K562 (cell line): ENCODE measurements around the gene PRTFDC1. TPM values are rescaled to one million over a fixed set of nuclear protein-coding genes. Genes with fewer than 3 reads are reported as not detected.

Experiments used
- ARID1B ChIP-seq: fragments of 450-650 bp; IDR thresholded peaks from 2 replicates; pipeline ENCODE4 v1.6.1; 2016; ENCODE audit warnings: antibody characterized with exemption, mild to moderate bottlenecking, inconsistent platforms
- ARID4B ChIP-seq: sonication (generic); formaldehyde crosslinking; IDR thresholded peaks from 2 replicates; pipeline ENCODE4 v1.8.0; 2022; ENCODE audit warnings: mild to moderate bottlenecking, missing genetic modification reagents
- HINFP ChIP-seq: fragments of 450-650 bp; conservative IDR thresholded peaks from 2 replicates; pipeline ENCODE4 v1.6.1; 2016; ENCODE audit warnings: missing genetic modification characterization, low read depth, mild to moderate bottlenecking, control low read depth, missing compliant biosample characterization
- NCOA4 ChIP-seq: fragments of 450-650 bp; IDR thresholded peaks from 2 replicates; pipeline ENCODE4 v1.6.1; 2018; ENCODE audit warnings: mild to moderate bottlenecking; ENCODE audit not compliant: partially characterized antibody
- NKRF ChIP-seq: fragments of 450-650 bp; IDR thresholded peaks from 2 replicates; pipeline ENCODE4 v1.6.1; 2016; ENCODE audit warnings: borderline replicate concordance
- NONO ChIP-seq, 2 experiments: fragments of 200-400 bp in 1 of 2; fragments of 450-650 bp in 1 of 2; formaldehyde crosslinking in 1 of 2; IDR thresholded peaks; 2 replicates each; pipeline ENCODE4 v1.6.1; 2017; ENCODE audit warnings: low read depth in 2 of 2, mild to moderate bottlenecking in 2 of 2, moderate library complexity in 2 of 2, low read length in 1 of 2
- PTRF ChIP-seq: fragments of 450-650 bp; IDR thresholded peaks from 2 replicates; pipeline ENCODE4 v1.6.1; 2016; ENCODE audit warnings: mild to moderate bottlenecking, missing genetic modification characterization, missing compliant biosample characterization
- SP1 ChIP-seq: sonication (generic); formaldehyde crosslinking; IDR thresholded peaks from 2 replicates; pipeline ENCODE4 v1.8.1; 2022; ENCODE audit warnings: mild to moderate bottlenecking, missing genetic modification reagents
- ZBED1 ChIP-seq: IDR thresholded peaks from 2 replicates; pipeline ENCODE4 v1.6.1; 2014
- ZKSCAN8 ChIP-seq: fragments of 200-800 bp; sonication (Bioruptor generic); IDR thresholded peaks from 2 replicates; pipeline ENCODE4 v1.6.1; 2016; ENCODE audit warnings: missing genetic modification characterization, missing compliant biosample characterization
- ZNF644 ChIP-seq: fragments of 200-800 bp; sonication (Bioruptor generic); IDR thresholded peaks from 2 replicates; pipeline ENCODE4 v1.6.1; 2016; ENCODE audit warnings: low read depth, missing genetic modification characterization, missing compliant biosample characterization
- polyA plus RNA-seq, 8 experiments: library from polyadenylated mRNA; depleted of rRNA in 4 of 8; stranded (reverse) in 5 of 8; unstranded in 3 of 8; fragments of >200 nt; fragmentation: Nextera tagmentation in 2 of 8; fragmentation: Illumina TruSeq in 1 of 8; extraction: Ambion mirVana in 2 of 8; extraction: Trizol in 1 of 8; gene quantifications; 2 replicates each; pipeline versions ENCODE4 v1.2.1 to v1.2.3, GENCODE V29; 2011 to 2014; ENCODE audit warnings: inconsistent platforms in 1 of 8, missing spikeins in 1 of 8
- total RNA-seq, 7 experiments: library from RNA; depleted of rRNA in 6 of 7; stranded (reverse); fragments of >200 nt in 6 of 7; fragmentation: Illumina TruSeq in 2 of 7; extraction: Trizol in 2 of 7; gene quantifications; 2 replicates each; pipeline versions ENCODE4 v1.2.1 to v1.2.3, GENCODE V29; 2011 to 2021; ENCODE audit warnings: low replicate concordance in 1 of 7
- TF ChIP-seq, protein P1 (sequence below): fragments of 200-400 bp; formaldehyde crosslinking; IDR thresholded peaks from 2 replicates; pipeline ENCODE4 v1.6.1; 2017; ENCODE audit warnings: mild to moderate bottlenecking, low read depth, low read length, moderate library complexity
- TF ChIP-seq, protein P2 (sequence below), 2 experiments: fragments of 450-650 bp; conservative IDR thresholded peaks; 2 replicates each; pipeline ENCODE4 v1.6.1; 2017; ENCODE audit warnings: mild to moderate bottlenecking in 2 of 2, moderate library complexity in 2 of 2

Gene PRTFDC1
- total and polyA plus RNA-seq, 9 of the 15 experiments (the other 6 are each of a cell fraction or from before 2014, with no cell fraction given), result 7.0 to 27.6 (median 10.0) TPM

- TF ChIP-seq, protein P1, sequence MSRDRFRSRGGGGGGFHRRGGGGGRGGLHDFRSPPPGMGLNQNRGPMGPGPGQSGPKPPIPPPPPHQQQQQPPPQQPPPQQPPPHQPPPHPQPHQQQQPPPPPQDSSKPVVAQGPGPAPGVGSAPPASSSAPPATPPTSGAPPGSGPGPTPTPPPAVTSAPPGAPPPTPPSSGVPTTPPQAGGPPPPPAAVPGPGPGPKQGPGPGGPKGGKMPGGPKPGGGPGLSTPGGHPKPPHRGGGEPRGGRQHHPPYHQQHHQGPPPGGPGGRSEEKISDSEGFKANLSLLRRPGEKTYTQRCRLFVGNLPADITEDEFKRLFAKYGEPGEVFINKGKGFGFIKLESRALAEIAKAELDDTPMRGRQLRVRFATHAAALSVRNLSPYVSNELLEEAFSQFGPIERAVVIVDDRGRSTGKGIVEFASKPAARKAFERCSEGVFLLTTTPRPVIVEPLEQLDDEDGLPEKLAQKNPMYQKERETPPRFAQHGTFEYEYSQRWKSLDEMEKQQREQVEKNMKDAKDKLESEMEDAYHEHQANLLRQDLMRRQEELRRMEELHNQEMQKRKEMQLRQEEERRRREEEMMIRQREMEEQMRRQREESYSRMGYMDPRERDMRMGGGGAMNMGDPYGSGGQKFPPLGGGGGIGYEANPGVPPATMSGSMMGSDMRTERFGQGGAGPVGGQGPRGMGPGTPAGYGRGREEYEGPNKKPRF, result no peak
- TF ChIP-seq ZKSCAN8 (CRISPR knock-in tag) (no peak), NONO (IDR thresholded peaks at IDR 0.05; ENCODE audit: low read depth in 2 of 2, low read length in 1 of 2) (no peak), ZNF644 (no peak), NCOA4 (no peak), ARID4B (CRISPR knock-in tag) (no peak), NKRF (no peak), SP1 (peak; percentile 35; the same call in 1 of the 2 replicates), PTRF (tag) (no peak), HINFP (tag) (no peak), ZBED1 (no peak), ARID1B (0 out of 2 replicates have a peak, but pooled peaks have one; percentile 18)
- TF ChIP-seq, protein P2, sequence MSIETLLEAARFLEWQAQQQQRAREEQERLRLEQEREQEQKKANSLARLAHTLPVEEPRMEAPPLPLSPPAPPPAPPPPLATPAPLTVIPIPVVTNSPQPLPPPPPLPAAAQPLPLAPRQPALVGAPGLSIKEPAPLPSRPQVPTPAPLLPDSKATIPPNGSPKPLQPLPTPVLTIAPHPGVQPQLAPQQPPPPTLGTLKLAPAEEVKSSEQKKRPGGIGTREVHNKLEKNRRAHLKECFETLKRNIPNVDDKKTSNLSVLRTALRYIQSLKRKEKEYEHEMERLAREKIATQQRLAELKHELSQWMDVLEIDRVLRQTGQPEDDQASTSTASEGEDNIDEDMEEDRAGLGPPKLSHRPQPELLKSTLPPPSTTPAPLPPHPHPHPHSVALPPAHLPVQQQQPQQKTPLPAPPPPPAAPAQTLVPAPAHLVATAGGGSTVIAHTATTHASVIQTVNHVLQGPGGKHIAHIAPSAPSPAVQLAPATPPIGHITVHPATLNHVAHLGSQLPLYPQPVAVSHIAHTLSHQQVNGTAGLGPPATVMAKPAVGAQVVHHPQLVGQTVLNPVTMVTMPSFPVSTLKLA (conservative IDR thresholded peaks at IDR 0.05), result 0 out of 4 replicates have a peak, but pooled peaks of 1 of the 2 experiments have one; percentile 29
Measured at GRCh38 chr10:24951201-24952142, 934 bp downstream of the PRTFDC1 start (continued).
